Stimulated activated naive CD8-positive, alpha-beta T cell treated with anti-CD3 and anti-CD28 coated beads, Interleukin-15, amount 100 ng/mL, for 72 hours (primary cell): ENCODE measurements around the gene F5.

Experiments used
- ATAC-seq: fragments of 150-1000 bp; cut with Tn5 transposase; 2 replicates; pipeline ENCODE4 v1.10.0; 2021; ENCODE audit warnings: mild to moderate bottlenecking, moderate library complexity
- DNase-seq, 2 donors: peaks; one replicate each; pipeline ENCODE4 v3.0.0; 2021 to 2022
- H3K27ac Mint-ChIP-seq, 2 donors: one replicate each; pipeline ENCODE4 v1.8.0; 2022; ENCODE audit warnings: mild to moderate bottlenecking in 2 of 2, mixed read lengths in 2 of 2, moderate library complexity in 2 of 2
- H3K27me3 Mint-ChIP-seq: one replicate; pipeline ENCODE4 v1.8.0; 2022; ENCODE audit warnings: mixed read lengths
- H3K4me1 Mint-ChIP-seq: one replicate; pipeline ENCODE4 v1.8.0; 2022; ENCODE audit warnings: mild to moderate bottlenecking, mixed read lengths
- H3K4me3 Mint-ChIP-seq, 2 donors: one replicate each; pipeline ENCODE4 v1.8.0; 2022; ENCODE audit warnings: mild to moderate bottlenecking in 2 of 2, mixed read lengths in 2 of 2, moderate library complexity in 1 of 2
- H3K9me3 Mint-ChIP-seq, 2 donors: one replicate each; pipeline ENCODE4 v1.8.0; 2022; ENCODE audit warnings: mixed read lengths in 2 of 2

The F5 gene

DNA sequence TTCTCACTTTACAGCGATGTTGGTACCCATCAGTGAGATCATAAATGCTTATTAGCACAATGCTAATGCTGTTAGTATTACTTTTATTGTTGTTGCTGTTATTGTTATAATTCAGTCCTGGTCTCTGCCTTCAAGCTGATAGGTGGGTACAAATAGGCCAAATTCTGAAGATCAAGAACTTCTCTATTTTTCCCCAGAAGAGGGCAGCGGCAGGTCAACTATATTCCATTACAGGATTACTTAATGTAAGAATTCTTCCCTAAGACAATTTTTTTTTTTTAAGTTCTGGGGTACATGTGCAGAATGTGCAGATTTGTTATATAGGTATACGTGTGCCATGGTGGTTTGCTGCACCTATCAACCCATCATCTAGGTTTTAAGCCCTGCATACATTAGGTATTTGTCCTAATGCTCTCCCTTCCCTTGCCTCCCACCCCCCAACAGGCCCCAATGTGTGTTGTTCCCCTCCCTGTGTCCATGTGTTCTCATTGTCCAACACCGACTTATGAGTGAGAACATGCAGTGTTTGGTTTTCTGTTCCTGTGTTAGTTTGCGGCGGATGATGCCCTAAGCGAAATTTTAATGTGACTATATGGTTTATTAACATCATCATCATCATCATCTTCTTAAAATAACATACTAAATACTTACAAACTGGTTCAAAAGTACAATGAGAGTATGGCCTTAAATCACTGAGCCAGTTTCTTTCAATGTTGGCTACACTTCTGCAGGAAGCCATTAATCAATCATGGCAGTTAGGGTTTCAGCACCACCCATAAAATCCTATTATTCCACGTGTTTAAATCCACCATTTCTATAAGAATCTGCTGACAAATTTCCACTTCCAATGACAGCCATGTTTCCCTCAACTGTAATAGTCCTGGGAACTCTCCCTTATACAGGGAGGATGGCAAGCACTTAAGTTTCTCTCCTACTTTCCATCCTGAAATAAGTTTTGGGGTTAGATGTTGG, 119.7 kb downstream of the F5 start:
- DNase-seq = no peak
- H3K4me3 Mint-ChIP-seq = no peak overlapping the region
- H3K27me3 Mint-ChIP-seq = no peaks in the 10 kb centered on the region
- no peaks in the 10 kb centered on the region for H3K4me1 Mint-ChIP-seq
- H3K9me3 Mint-ChIP-seq = no peaks in the 10 kb centered on the region
- ATAC-seq = no peak
- no peak overlapping the region for H3K27ac Mint-ChIP-seq

DNA sequence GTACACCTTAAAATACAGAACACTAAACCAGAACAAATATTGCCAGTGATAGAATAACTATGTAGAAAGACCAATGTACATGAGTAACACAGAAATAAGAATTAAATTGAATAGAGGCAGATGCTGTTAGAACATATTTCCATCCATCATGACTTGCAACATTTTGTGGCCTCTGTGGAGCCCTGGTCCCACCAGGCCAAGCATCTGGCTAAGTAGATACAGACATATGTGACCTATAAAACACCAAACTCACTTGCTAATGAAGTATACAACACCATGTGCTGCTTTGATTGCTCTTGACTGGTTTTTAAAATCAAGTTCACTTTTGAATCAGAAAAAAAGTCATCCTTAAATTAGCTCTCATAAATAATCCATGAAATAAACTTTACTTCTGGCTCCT, 121.0 kb downstream of the F5 start:
- H3K27ac Mint-ChIP-seq = no peak overlapping the region
- no peak for ATAC-seq

More for the DNA sequence above, 121.0 kb downstream of the F5 start:
- Mint-ChIP-seq H3K27me3 (peaks cover 11% of the 10 kb centered on the region), H3K9me3 (no peaks in the 10 kb centered on the region), H3K4me3 (no peak overlapping the region), H3K4me1 (peaks cover 11% of the 10 kb centered on the region)
- DNase-seq = no peak
